Suprapubic skin (tissue), 3 donors: Measurements from ENCODE around the gene ACVR1B.

Experiments used
- EP300 ChIP-seq: sonication (generic); formaldehyde crosslinking; IDR thresholded peaks from one replicate; pipeline ENCODE4 v1.6.1; 2017; ENCODE audit warnings: antibody characterized with exemption
- POLR2A ChIP-seq, 2 donors: fragments of 450-650 bp; IDR thresholded peaks; one replicate each; pipeline ENCODE4 v1.6.1; 2017; ENCODE audit warnings: antibody characterized with exemption in 2 of 2, mild to moderate bottlenecking in 2 of 2, moderate library complexity in 2 of 2
- TF ChIP-seq, protein P1 (sequence below), 2 donors: fragments of 200-600 bp in 1 of 2; fragments of 450-650 bp in 1 of 2; sonication (generic) in 1 of 2; IDR thresholded peaks; one replicate each; pipeline ENCODE4 v1.5.1; 2016 to 2019; ENCODE audit warnings: antibody characterized with exemption in 2 of 2, mild to moderate bottlenecking in 1 of 2, moderate library complexity in 1 of 2

- no peak for TF ChIP-seq POLR2A (IDR thresholded peaks at IDR 0.05)
- TF ChIP-seq, protein P1, sequence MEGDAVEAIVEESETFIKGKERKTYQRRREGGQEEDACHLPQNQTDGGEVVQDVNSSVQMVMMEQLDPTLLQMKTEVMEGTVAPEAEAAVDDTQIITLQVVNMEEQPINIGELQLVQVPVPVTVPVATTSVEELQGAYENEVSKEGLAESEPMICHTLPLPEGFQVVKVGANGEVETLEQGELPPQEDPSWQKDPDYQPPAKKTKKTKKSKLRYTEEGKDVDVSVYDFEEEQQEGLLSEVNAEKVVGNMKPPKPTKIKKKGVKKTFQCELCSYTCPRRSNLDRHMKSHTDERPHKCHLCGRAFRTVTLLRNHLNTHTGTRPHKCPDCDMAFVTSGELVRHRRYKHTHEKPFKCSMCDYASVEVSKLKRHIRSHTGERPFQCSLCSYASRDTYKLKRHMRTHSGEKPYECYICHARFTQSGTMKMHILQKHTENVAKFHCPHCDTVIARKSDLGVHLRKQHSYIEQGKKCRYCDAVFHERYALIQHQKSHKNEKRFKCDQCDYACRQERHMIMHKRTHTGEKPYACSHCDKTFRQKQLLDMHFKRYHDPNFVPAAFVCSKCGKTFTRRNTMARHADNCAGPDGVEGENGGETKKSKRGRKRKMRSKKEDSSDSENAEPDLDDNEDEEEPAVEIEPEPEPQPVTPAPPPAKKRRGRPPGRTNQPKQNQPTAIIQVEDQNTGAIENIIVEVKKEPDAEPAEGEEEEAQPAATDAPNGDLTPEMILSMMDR (IDR thresholded peaks at IDR 0.05), result no peak
- TF ChIP-seq EP300, result no peak
These were observed 35.5 kb upstream of the ACVR1B start for GRCh38 chr12:51915951-51916350.
